Epithelial cell of prostate (primary cell): ENCODE results near the gene DNAJB4.
A peak's percentile ranks its signal among the peaks of the same experiment; 100 is the strongest.

Experiments used
- DNase-seq: peaks from one replicate; pipeline ENCODE4 v3.0.0-alpha.2; 2011; ENCODE audit warnings: low read depth, low spot score
- H3K27ac ChIP-seq: fragments of 450-650 bp; 2 replicates; pipeline ENCODE4 v1.5.1; 2017; ENCODE audit warnings: mild to moderate bottlenecking

Gene DNAJB4

DNA sequence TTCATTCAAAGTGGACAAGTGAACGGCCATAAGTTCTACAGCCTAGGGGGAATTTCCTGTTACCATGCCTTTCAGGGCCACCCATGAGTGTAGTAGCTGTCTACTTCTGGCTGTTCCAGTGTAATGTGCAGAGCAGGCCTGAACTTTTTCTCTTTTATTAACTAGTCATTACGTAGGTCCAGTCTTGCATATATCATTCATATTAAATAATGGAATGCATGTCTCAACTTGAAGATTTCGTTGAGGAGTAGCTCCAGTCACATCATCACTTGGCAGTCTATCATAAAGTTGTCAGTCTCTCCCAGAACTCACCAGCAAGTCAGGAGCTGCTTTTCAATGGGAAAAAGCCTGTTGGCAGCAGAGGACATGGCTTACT, 29.0 kb downstream of the DNAJB4 start:
- peak; percentile 80 for DNase-seq
- H3K27ac ChIP-seq: peak overlapping the region; percentile 37

DNA sequence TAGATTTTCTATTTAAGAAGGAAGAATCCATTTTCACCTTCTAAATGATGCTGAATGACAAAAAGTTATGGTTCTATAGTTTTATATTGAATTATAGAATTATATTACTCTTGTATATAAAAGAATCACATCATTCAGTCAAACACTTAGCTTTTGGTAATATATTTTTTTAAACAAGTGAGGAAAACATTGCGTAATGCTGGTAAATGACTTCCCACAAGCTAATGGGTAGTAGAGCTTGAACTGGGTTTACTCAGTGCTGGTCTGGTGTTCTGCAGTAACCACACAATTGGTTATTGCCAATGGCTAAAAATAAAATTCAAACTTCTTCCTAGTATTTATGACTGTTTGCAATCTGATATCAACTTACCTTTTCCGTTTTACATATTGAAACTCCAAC, 30.4 kb downstream of the DNAJB4 start:
- no peak overlapping the region for H3K27ac ChIP-seq
- DNase-seq: no peak

DNA sequence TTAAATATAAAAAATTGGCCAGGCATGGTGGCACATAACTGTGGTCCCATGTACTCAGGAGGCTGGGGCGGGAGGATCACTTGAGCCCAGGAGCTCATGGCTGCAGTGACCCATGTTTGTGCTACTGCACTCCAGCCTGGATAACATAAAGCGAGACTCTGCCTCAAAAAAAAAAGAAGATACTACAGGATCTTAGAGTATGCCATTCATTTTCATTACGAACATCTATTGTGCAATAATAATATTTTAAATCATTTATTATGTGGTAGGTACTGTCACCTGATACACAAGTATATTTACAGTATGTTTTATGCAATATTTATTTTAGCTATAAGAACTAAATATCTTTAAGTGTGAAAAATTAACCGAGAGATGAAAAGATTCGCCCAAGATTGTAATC, 31.7 kb downstream of the DNAJB4 start:
- H3K27ac ChIP-seq: no peak overlapping the region
- DNase-seq: no peak

- H3K27ac ChIP-seq: no peak overlapping the region
- no peak for DNase-seq
Observed at GRCh38 chr1:78038071-78038470, 33.3 kb downstream of the DNAJB4 start.

GRCh38 chr1:78038491-78038939, 33.8 kb downstream of the DNAJB4 start:
- no peak overlapping the region for H3K27ac ChIP-seq
- DNase-seq: no peak

- no peak overlapping the region for H3K27ac ChIP-seq
Observed at GRCh38 chr1:78040484-78041089, 35.8 kb downstream of the DNAJB4 start.

DNA sequence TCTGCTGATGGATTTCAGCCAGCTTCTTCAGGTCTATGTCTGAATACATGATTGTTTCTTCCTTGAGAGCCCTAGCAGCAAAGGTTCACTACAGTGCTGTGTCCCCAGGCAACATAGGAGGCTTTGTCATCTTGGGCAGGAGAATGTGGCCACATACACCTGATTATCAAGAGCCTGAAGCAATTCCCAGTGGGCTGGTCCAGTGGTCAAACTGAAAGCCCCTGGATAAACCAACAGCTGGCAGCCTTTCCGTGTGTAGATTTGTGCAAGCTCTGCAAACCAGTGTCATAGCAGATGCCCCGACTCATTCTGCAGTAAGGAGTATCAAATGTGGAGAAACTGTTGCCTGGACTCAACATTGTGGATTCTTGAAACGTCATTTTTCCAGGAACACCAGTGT, 38.7 kb downstream of the DNAJB4 start:
- no peak overlapping the region for H3K27ac ChIP-seq

More at GRCh38 chr1:78040484-78041089, 35.8 kb downstream of the DNAJB4 start:
- DNase-seq: no peak

DNA sequence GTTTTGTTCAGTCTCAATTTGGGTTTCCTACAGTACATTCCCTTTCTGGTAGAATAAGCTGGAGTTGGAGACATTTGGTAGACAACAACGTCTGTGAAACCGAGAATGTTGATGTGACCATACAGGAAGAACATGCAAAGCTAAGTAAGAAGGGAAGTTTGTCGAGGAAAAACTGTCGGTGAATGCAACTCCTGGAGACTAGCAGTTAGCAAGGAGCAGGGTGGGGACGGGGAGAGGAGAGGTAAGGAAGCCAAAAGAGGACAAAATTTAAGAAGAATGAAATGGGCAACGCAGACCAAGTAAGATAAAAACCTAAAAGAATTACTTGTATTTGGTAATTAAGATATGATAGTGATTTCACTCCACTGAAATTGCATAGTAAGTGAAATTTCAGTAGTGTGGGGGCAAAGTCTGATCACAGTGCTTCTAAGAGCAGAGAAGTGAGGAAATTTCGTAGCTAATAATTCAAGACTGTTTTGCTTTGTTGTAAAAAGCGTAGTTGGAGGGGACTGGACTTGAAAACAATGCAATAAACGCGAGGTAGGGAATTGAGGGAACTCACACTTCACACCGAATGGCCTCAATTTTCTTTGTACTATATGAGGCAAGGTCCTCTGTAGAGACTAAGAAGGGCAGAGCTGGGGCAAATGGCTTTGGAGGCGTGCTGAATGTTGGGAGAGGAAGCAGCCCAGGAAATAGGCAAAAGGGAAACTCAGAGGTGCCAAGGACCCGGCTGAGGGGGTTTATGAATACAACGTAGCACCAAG, 40.2 kb downstream of the DNAJB4 start:
- DNase-seq: no peak
- no peak overlapping the region for H3K27ac ChIP-seq

More for the DNA sequence above, 38.7 kb downstream of the DNAJB4 start:
- DNase-seq: no peak

DNA sequence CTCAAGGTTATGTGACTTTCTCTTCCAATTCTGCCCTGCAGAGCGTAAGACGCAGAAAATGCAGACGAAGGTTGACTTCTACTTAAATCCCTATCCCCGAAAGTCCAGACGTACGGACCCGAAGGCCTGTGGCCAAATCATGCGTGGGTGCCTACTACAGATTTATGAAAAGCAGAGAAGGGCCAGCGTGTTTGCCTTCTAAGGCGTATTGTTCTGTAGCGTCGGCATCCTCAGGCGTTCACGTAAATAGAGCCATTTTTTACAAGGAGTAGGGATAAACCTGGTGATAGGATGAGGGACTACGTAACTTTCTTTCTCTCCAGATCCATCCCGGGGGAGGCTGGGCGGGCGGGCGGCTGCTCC, 40.8 kb downstream of the DNAJB4 start:
- H3K27ac ChIP-seq: no peak overlapping the region
- DNase-seq: no peak

GRCh38 chr1:78045926-78046778, 41.4 kb downstream of the DNAJB4 start, which contains the start of gene GIPC2:
Gene GIPC2 (plus strand): TSS chr1:78045966. CDS start chr1:78046095, 129 bp downstream.
- DNase-seq: no peak
- no peak within 1 kb of the TSS for H3K27ac ChIP-seq

GRCh38 chr1:78047106-78047505, 42.4 kb downstream of the DNAJB4 start:
- DNase-seq: no peak
- no peak overlapping the region for H3K27ac ChIP-seq

GRCh38 chr1:78047631-78048030, 42.9 kb downstream of the DNAJB4 start:
- H3K27ac ChIP-seq: no peak overlapping the region
- DNase-seq: no peak

DNA sequence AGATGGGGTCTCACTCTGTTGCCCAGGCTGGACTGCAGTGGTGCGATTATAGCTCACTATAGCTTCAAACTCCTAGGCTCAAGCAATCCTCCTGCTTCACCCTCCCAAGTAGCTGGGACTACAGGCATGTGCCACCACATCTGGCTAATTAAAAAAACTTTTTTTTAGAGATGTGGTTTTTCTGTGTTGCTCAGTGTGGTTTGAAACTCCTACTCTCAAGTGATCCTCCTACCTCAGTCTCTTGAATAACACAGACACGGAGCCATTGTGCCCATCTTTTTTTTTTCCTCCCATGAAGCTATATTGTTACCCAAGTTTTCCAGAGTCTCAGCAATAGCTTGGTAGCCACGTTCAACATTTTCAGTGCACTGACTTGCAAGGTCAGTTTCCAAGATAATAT, 43.7 kb downstream of the DNAJB4 start:
- H3K27ac ChIP-seq: no peak overlapping the region
- DNase-seq: no peak

GRCh38 chr1:78049396-78049795, 44.7 kb downstream of the DNAJB4 start:
- H3K27ac ChIP-seq: no peak overlapping the region
- DNase-seq: no peak

GRCh38 chr1:78051005-78051404, 46.3 kb downstream of the DNAJB4 start:
- no peak for DNase-seq
- no peak overlapping the region for H3K27ac ChIP-seq

GRCh38 chr1:78052685-78053405, 48.1 kb downstream of the DNAJB4 start:
- DNase-seq: no peak
- H3K27ac ChIP-seq: no peak overlapping the region

DNA sequence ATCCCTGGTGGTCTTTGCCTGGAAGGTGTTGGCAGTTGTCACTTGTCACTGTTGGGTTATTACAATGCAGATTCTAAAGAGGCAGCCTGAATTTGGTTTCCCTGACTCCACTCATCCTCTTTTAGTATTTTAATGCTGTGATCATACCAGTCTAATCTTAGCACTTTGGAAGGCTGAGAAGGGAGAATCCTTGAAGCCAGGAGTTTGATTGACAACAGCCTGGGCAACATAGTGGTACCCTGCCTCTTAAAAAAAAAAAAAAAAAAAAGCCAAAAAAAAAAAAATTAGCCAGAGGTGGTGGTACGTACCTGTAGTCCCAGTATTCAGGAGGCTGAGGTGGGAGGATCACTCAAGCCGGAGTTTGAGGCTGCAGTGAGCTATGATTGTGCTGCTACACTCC, 48.8 kb downstream of the DNAJB4 start:
- DNase-seq: no peak
- H3K27ac ChIP-seq: no peak overlapping the region

GRCh38 chr1:78054559-78054958, 49.8 kb downstream of the DNAJB4 start:
- H3K27ac ChIP-seq: no peak overlapping the region

GRCh38 chr1:78054972-78055371, 50.2 kb downstream of the DNAJB4 start:
- H3K27ac ChIP-seq: no peak overlapping the region
- no peak for DNase-seq

More at GRCh38 chr1:78054559-78054958, 49.8 kb downstream of the DNAJB4 start:
- DNase-seq: no peak

GRCh38 chr1:78055565-78056132, 50.9 kb downstream of the DNAJB4 start:
- no peak overlapping the region for H3K27ac ChIP-seq
- DNase-seq: no peak
